T-cell (primary cell): ENCODE data around the gene TM2D1. TPM values are rescaled to one million over a fixed set of nuclear protein-coding genes. Genes with fewer than 3 reads are reported as not detected.

Source experiments
- ATAC-seq, 4 experiments: fragments of 200-7000 bp in 3 of 4; fragments of 150-1000 bp in 1 of 4; cut with Tn5 transposase; replicated peaks in 1 of 4; 1 replicate in 3 of 4; 2 replicates in 1 of 4; pipeline ENCODE4 v1.10.0; 2021; ENCODE audit warnings: moderate library complexity in 3 of 4, mild to moderate bottlenecking in 2 of 4, moderate number of reproducible peaks in 1 of 4
- CTCF ChIA-PET, 2 donors: fragments of 300-600 bp; sonication (Branson Sonifier 250); formaldehyde crosslinking; loops; one replicate each; lab custom pipeline; 2022; ENCODE audit warnings: antibody characterized with exemption in 2 of 2; lab: Charles Lee
- POLR2A ChIA-PET, 2 donors: fragments of 300-600 bp; sonication (Branson Sonifier 250); formaldehyde crosslinking; loops; one replicate each; lab custom pipeline; 2022; ENCODE audit warnings: antibody characterized with exemption in 2 of 2; lab: Charles Lee
- DNase-seq, 35 experiments: peaks; one replicate each; pipeline versions ENCODE4 v3.0.0 to v3.0.0-alpha.2; 2013 to 2023
- H3K27ac ChIP-seq: one replicate; pipeline ENCODE4 v1.5.1; 2013; ENCODE audit warnings: low read length
- H3K27me3 ChIP-seq, 2 experiments: replicated peaks in 1 of 2; 1 replicate in 1 of 2; 2 replicates in 1 of 2; pipeline versions ENCODE4 v1.6.1 to v1.7.0; 2013; ENCODE audit warnings: low read length in 1 of 2, mixed read lengths in 1 of 2; ENCODE audit not compliant: control insufficient read depth in 2 of 2, insufficient read depth in 2 of 2; ENCODE audit errors: extremely low read depth in 1 of 2
- H3K36me3 ChIP-seq, 2 donors: 1 replicate in 1 of 2; 2 replicates in 1 of 2; pipeline versions ENCODE4 v1.6.1 to v1.7.0; 2013; ENCODE audit warnings: low read length in 1 of 2; ENCODE audit not compliant: control insufficient read depth in 2 of 2, insufficient read depth in 1 of 2; ENCODE audit errors: extremely low read depth in 1 of 2
- H3K4me1 ChIP-seq, 2 experiments: 1 replicate in 1 of 2; 2 replicates in 1 of 2; pipeline versions ENCODE4 v1.6.1 to v1.7.0; 2013; ENCODE audit warnings: low read length in 2 of 2, mixed read lengths in 1 of 2; ENCODE audit not compliant: insufficient read depth in 2 of 2, control insufficient read depth in 1 of 2; ENCODE audit errors: extremely low read depth in 1 of 2
- H3K4me3 ChIP-seq, 2 donors: 1 replicate in 1 of 2; 2 replicates in 1 of 2; pipeline versions ENCODE4 v1.5.1 to v1.7.0; 2013; ENCODE audit warnings: mild to moderate bottlenecking in 2 of 2, low read length in 1 of 2, moderate library complexity in 1 of 2; ENCODE audit not compliant: control insufficient read depth in 1 of 2; ENCODE audit errors: extremely low read depth in 1 of 2
- H3K9me3 ChIP-seq: 2 replicates; pipeline ENCODE4 v1.7.0; 2013
- H3K27ac Mint-ChIP-seq, 2 donors: one replicate each; pipeline ENCODE4 v1.8.0; 2020 to 2021; ENCODE audit warnings: mild to moderate bottlenecking in 2 of 2, mixed read lengths in 2 of 2
- H3K27me3 Mint-ChIP-seq, 2 donors: one replicate each; pipeline ENCODE4 v1.8.0; 2021 to 2022; ENCODE audit warnings: mixed read lengths in 2 of 2
- H3K36me3 Mint-ChIP-seq: one replicate; pipeline ENCODE4 v1.8.0; 2021; ENCODE audit warnings: mixed read lengths
- H3K4me1 Mint-ChIP-seq, 3 donors: one replicate each; pipeline ENCODE4 v1.8.0; 2020 to 2022; ENCODE audit warnings: mixed read lengths in 3 of 3, mild to moderate bottlenecking in 1 of 3
- H3K4me3 Mint-ChIP-seq, 3 donors: one replicate each; pipeline ENCODE4 v1.8.0; 2020 to 2022; ENCODE audit warnings: mild to moderate bottlenecking in 3 of 3, mixed read lengths in 3 of 3, moderate library complexity in 3 of 3
- H3K9me3 Mint-ChIP-seq, 3 donors: one replicate each; pipeline ENCODE4 v1.8.0; 2020 to 2022; ENCODE audit warnings: mixed read lengths in 3 of 3
- WGBS: methylation state at CpG from one replicate; pipeline ENCODE4 v1.1.5; 2013; ENCODE audit warnings: missing lambda C conversion rate; ENCODE audit not compliant: insufficient coverage; 5-methylcytosine and 5-hydroxymethylcytosine counted together
- total RNA-seq, 35 experiments: library from RNA in 6 of 35; stranded (reverse) in 6 of 35; fragments of 120-200 nt in 1 of 35; gene quantifications; one replicate each; pipeline versions ENCODE4 v1.2.1 to v1.2.4 and lab custom pipeline; 2013 to 2026

TM2D1 gene
- total RNA-seq (10 to 100 TPM; 21.1 to 41.7 (median 38.5) TPM), total RNA-seq (lab: John Stamatoyannopoulos, UW) (17.7 to 45.8 (median 29.1) reads per million in 29 experiments)
- 39.7 TPM for total RNA-seq (2013)

DNA sequence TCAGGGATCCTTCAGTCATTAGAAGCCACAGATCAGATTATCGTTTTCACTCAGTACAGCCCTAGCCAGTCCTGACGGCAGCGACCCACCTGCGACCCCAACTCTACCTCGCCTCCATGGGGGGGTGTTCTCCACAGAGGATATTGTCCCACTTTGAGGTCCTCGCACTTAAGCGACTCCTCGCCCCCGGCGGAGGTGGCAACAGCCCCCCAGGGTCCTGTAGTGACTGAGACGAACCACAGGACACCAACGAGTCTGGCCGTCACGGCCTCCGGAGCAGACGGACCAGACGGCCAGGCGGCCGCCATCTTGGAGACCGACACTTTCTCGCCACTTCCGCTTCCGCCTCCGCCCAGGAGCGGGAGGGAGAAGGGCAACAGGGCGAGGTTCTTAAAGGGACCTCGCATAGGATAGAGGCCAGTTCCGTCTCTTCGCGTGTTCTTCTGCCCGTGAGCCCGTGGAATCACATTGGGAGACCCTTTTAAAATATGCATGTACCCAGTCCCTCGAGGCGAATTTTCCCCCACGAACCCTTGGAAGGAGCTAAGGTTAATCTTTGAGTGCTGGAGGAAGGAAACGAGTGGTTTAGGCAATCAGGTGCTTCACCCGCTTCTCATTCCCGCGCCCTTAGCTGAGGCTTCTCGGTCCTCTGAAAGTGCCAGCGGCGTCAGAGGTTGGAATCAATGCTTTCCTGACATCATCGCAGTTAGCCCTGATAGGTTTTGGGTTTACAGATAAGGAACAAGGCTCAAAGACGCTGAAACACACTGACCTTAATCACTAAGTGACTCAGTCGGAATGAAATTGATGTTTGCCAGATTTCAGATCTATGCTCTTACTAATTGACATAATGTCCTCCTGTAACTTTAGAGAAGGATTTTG lies at the start of gene TM2D1:
Gene TM2D1, minus strand, starts transcription at position 329 of the 882 bp plus-strand sequence. Its CDS starts 21 bp downstream, at position 308.
- CTCF ChIA-PET = no interaction called here
- POLR2A ChIA-PET = no interaction called here

DNA sequence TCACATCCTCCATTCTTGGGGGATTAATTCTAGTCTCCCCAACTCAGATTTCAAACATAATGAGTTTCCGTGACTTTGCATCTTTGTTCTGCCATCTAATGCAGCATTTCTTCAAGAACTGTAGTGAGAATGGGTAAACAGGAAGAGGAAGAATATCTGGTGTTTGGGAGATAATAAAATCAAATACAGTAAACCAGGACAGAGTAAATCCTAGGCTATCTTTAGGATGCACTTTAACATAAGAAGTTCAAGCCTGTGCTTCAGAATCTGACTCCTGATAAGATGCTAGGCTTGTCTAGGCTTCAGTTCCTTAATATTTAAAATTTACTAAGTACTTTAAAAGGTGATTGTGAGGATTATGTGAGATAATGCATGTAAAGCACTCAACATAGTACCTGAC lies 45.2 kb upstream of the TM2D1 start:
- WGBS = no CpG with 5 or more reads among the region's 1 CpG
- no peaks in the 10 kb centered on the region for H3K9me3 ChIP-seq
- no peaks in the 10 kb centered on the region for H3K4me1 ChIP-seq
- Mint-ChIP-seq H3K27ac (no peak overlapping the region), H3K4me3 (no peak overlapping the region), H3K4me1 (peaks cover 0 to 7% (median 6%) of the 10 kb centered on the region in 3 donors), H3K9me3 (no peaks in the 10 kb centered on the region), H3K27me3 (no peaks in the 10 kb centered on the region), H3K36me3 (peaks cover 46% of the 10 kb centered on the region)
- ChIA-PET POLR2A (no interaction called here), CTCF (no interaction called here)
- H3K36me3 ChIP-seq = peaks cover 0 to 11% of the 10 kb centered on the region in 2 donors
- no peaks in the 10 kb centered on the region for H3K27me3 ChIP-seq
- no peak overlapping the region for H3K27ac ChIP-seq
- DNase-seq (no peak), ATAC-seq (no peak)
- H3K4me3 ChIP-seq = no peak overlapping the region

More for the DNA sequence above, at the start of gene TM2D1:
- Mint-ChIP-seq H3K4me1 (peaks cover 40 to 42% (median 41%) of the 10 kb centered on the region in 3 donors), H3K9me3 (no peaks in the 10 kb centered on the region), H3K4me3 (peak within 1 kb of the TSS; percentile 94 to 97 (median 97)), H3K27me3 (no peaks in the 10 kb centered on the region), H3K27ac (peak within 1 kb of the TSS; percentile 94 to 99), H3K36me3 (peaks cover 2% of the 10 kb centered on the region)
- Histone ChIP-seq H3K9me3 (no peaks in the 10 kb centered on the region), H3K27ac (peak within 1 kb of the TSS; percentile 94), H3K27me3 (no peaks in the 10 kb centered on the region), H3K4me3 (peak within 1 kb of the TSS; percentile 97 to 100), H3K36me3 (peaks cover 0 to 5% of the 10 kb centered on the region in 2 donors), H3K4me1 (peaks cover 14 to 15% of the 10 kb centered on the region in 2 experiments)
- peak; percentile 97 to 99 (median 97) for ATAC-seq
- DNase-seq = peak; percentile 66 to 89 (median 78)
- WGBS = under 1% methylated on average over 35 of the region's 45 CpGs

GRCh38 chr1:61757950-61758349 lies 33.0 kb upstream of the TM2D1 start:
- Histone ChIP-seq H3K27ac (no peak overlapping the region), H3K36me3 (peaks cover 0 to 1% of the 10 kb centered on the region in 2 donors), H3K27me3 (no peaks in the 10 kb centered on the region), H3K4me3 (no peak overlapping the region), H3K4me1 (no peaks in the 10 kb centered on the region), H3K9me3 (no peaks in the 10 kb centered on the region)
- H3K4me3 Mint-ChIP-seq = no peak overlapping the region
- peaks cover 11% of the 10 kb centered on the region for H3K36me3 Mint-ChIP-seq
- CTCF ChIA-PET = interaction anchor here in 1 of 2 donors (0.6 kb wide), 2 partner anchors 25 to 26 kb away, joined by 3 to 5 read pairs; no protein-coding TSS in a partner anchor
- ATAC-seq (no peak), DNase-seq (no peak)
- peaks cover 13 to 17% (median 16%) of the 10 kb centered on the region in 3 donors for H3K4me1 Mint-ChIP-seq
- no CpG with 5 or more reads among the region's 2 CpGs for WGBS
- H3K9me3 Mint-ChIP-seq = no peaks in the 10 kb centered on the region
- H3K27me3 Mint-ChIP-seq = no peaks in the 10 kb centered on the region
- peak overlapping the region in 1 of 2 donors; percentile 4 for H3K27ac Mint-ChIP-seq
- POLR2A ChIA-PET = interaction anchor here in 1 of 2 donors (0.6 kb wide), 1 partner anchor 21 kb away, joined by 3 read pairs; no protein-coding TSS in a partner anchor

DNA sequence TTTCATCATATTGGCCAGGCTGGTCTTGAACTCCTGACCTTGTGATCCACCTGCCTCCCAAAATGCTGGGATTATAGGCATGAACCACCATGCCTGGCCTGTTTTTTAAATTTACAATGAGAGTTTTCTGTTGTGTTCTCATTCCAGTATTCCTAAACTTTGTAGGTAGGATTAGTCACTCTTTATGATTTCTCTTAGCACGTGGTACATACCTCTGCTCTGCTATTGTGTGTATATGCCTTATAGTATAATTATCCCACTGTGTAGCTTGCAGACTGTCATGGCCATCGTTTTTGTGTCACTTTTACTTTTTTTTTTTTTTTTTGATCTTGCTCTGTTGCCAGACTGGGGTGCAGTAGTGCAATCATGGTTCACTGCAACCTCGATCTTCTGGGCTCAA lies 31.8 kb upstream of the TM2D1 start:
- DNase-seq (no peak), ATAC-seq (no peak)
- H3K4me3 Mint-ChIP-seq = no peak overlapping the region

GRCh38 chr1:61754545-61754944 lies 29.6 kb upstream of the TM2D1 start:
- Histone ChIP-seq H3K4me3 (no peak overlapping the region), H3K4me1 (no peaks in the 10 kb centered on the region), H3K27ac (no peak overlapping the region), H3K27me3 (no peaks in the 10 kb centered on the region), H3K9me3 (no peaks in the 10 kb centered on the region), H3K36me3 (no peaks in the 10 kb centered on the region)
- CTCF ChIA-PET = interaction anchor here in 1 of 2 donors (0.6 kb wide), 1 partner anchor 519 kb away, joined by 3 read pairs; no protein-coding TSS in a partner anchor
- Mint-ChIP-seq H3K27ac (no peak overlapping the region), H3K36me3 (peaks cover 11% of the 10 kb centered on the region), H3K4me1 (peaks cover 11 to 16% (median 15%) of the 10 kb centered on the region in 3 donors), H3K9me3 (no peaks in the 10 kb centered on the region), H3K27me3 (no peaks in the 10 kb centered on the region), H3K4me3 (no peak overlapping the region)
- no CpG with 5 or more reads among the region's 4 CpGs for whole genome bisulfite sequencing
- ATAC-seq (no peak), DNase-seq (no peak)
- POLR2A ChIA-PET = interaction anchor here (0.5 to 0.6 kb wide), 3 partner anchors 18 to 615 kb away, joined by 3 to 8 read pairs (median 7); no protein-coding TSS in a partner anchor

More for the DNA sequence above, 31.8 kb upstream of the TM2D1 start:
- H3K9me3 ChIP-seq = no peaks in the 10 kb centered on the region
- no peak overlapping the region for H3K4me3 ChIP-seq
- peaks cover 13 to 16% (median 15%) of the 10 kb centered on the region in 3 donors for H3K4me1 Mint-ChIP-seq
- no peaks in the 10 kb centered on the region for H3K27me3 Mint-ChIP-seq
- ChIA-PET CTCF (interaction anchor here in 1 of 2 donors (0.6 kb wide), 1 partner anchor 116 kb away, joined by 3 read pairs; no protein-coding TSS in a partner anchor), POLR2A (no interaction called here)
- no peaks in the 10 kb centered on the region for H3K9me3 Mint-ChIP-seq
- WGBS = 100% methylated on average over 1 of the region's 3 CpGs
- H3K36me3 Mint-ChIP-seq = peaks cover 11% of the 10 kb centered on the region
- no peak overlapping the region for H3K27ac Mint-ChIP-seq
- H3K36me3 ChIP-seq = no peaks in the 10 kb centered on the region
- H3K27me3 ChIP-seq = no peaks in the 10 kb centered on the region
- H3K4me1 ChIP-seq = no peaks in the 10 kb centered on the region
- no peak overlapping the region for H3K27ac ChIP-seq

DNA sequence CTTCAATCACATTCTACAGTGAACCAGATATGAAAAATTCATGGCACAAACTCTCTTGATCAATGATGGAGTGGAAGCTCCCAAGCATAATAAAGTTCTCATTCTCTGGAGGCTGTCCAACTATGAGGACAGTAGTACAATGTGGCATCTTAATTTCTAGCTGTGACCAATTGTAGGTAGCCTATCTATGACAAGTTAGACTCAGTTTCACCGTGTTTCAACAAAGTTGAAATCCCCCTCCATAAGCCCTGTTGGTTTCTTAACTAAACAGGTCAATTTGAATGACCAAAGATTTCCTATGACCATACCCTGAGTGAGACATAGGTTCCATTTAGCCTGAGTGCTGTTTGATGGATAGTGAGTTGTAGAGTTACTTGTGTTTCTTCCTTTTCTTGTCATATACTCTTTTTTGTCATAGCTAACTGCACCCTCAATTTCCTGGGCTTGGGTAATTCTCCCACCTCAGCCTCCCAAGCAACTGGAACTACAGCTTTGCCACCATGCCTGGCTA lies 29.1 kb upstream of the TM2D1 start:
- Mint-ChIP-seq H3K27ac (no peak overlapping the region), H3K9me3 (no peaks in the 10 kb centered on the region), H3K4me1 (peaks cover 11 to 18% (median 16%) of the 10 kb centered on the region in 3 donors), H3K4me3 (no peak overlapping the region), H3K36me3 (peaks cover 11% of the 10 kb centered on the region), H3K27me3 (no peaks in the 10 kb centered on the region)
- Histone ChIP-seq H3K4me1 (no peaks in the 10 kb centered on the region), H3K4me3 (no peak overlapping the region), H3K27me3 (no peaks in the 10 kb centered on the region), H3K36me3 (no peaks in the 10 kb centered on the region), H3K27ac (no peak overlapping the region), H3K9me3 (no peaks in the 10 kb centered on the region)
- DNase-seq (no peak), ATAC-seq (no peak)
- WGBS = no CpG with 5 or more reads among the region's 1 CpG
- ChIA-PET POLR2A (interaction anchor here (0.5 to 0.6 kb wide), 3 partner anchors 18 to 614 kb away, joined by 3 to 8 read pairs (median 7); no protein-coding TSS in a partner anchor), CTCF (interaction anchor here in 1 of 2 donors (0.6 kb wide), 1 partner anchor 518 kb away, joined by 3 read pairs; no protein-coding TSS in a partner anchor)
